ENCODE results near the gene CIDEB. TPM values are rescaled to one million over a fixed set of nuclear protein-coding genes. Genes with fewer than 3 reads are reported as not detected.

CIDEB gene
- total RNA-seq, 2 donors from 2014 or later = 19.1 to 34.0 TPM

DNA sequence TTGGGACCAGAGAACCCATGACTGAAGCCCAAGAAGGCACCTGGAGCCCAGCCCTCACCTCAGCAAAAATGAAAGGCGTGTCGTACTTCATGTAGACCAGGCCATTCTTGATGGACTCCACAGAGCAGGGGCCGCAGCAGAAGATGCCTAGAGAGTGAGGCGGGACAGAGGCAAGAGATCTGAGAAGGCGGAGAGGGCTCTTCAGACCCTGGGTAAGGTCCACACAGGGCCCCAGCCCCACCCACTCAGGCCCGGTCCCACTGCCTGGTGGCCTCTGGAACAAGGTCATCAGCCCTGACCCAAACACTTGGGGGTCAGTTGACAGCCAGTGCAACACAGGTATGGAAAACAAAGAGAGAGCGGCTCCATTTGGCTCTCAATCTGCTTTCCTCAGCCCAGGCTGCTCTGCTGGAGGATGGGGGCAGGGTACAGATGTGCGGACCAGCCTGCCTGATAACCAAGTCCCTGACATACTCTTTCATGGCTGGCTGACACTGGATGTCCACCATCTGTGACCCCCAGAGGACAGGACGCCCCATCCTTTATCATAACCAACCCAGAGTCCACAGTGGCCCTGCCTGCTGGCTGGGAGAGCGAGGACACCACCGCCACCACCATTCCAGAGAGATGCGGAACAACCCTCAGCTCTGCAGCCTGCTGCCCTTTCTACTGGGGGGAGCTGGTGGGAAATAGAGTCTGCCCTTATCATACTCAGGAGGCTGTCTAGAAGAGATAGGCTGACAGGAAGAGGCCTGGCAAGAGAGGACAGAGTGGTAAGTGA is 51.7 kb downstream of the CIDEB start:
- H3K4me3 ChIP-seq = no peak overlapping the region
- 83 to 90% methylated on average over 9 to 12 of the region's 12 CpGs for WGBS, 2 donors
- H3K9me3 ChIP-seq = no peaks in the 10 kb centered on the region
- peaks cover 15% of the 10 kb centered on the region for H3K4me1 ChIP-seq
- ATAC-seq (no peak), DNase-seq (no peak)
- intact Hi-C loops (cut with DNase I) = no loop called here
- H3K36me3 ChIP-seq (replicated peaks in 1 of 2; ENCODE audit: insufficient read depth in 1 of 2, low read depth in 2 of 2) = peaks cover 0 to 2% of the 10 kb centered on the region in 2 donors
- H3K27me3 ChIP-seq = no peaks in the 10 kb centered on the region
- H3K27ac ChIP-seq = no peak overlapping the region
- TF ChIP-seq POLR2A (IDR thresholded peaks at IDR 0.05) = no peak
- TF ChIP-seq, protein P1, sequence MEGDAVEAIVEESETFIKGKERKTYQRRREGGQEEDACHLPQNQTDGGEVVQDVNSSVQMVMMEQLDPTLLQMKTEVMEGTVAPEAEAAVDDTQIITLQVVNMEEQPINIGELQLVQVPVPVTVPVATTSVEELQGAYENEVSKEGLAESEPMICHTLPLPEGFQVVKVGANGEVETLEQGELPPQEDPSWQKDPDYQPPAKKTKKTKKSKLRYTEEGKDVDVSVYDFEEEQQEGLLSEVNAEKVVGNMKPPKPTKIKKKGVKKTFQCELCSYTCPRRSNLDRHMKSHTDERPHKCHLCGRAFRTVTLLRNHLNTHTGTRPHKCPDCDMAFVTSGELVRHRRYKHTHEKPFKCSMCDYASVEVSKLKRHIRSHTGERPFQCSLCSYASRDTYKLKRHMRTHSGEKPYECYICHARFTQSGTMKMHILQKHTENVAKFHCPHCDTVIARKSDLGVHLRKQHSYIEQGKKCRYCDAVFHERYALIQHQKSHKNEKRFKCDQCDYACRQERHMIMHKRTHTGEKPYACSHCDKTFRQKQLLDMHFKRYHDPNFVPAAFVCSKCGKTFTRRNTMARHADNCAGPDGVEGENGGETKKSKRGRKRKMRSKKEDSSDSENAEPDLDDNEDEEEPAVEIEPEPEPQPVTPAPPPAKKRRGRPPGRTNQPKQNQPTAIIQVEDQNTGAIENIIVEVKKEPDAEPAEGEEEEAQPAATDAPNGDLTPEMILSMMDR (IDR thresholded peaks at IDR 0.05) = no peak

DNA sequence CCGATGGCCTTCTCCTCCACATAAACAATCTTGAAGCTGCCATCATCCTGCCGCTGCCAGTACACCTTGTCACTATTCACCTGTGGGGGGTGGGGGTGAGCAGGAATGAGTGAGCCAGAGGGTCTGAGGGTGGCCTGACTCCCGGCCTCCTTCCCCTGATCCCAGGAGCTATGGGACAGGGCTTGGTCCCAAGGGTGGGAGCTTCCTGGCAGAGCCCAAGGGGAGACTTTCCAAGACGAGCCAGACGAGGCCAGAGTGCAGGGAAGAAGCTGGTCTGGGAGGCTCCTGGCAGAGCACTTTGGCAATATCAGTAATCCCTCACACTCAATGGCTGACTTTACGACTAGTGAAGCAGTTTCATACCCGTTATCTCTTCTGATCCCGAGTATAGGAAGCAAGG is 52.3 kb downstream of the CIDEB start:
- intact Hi-C loops (cut with DNase I) = no loop called here
- Histone ChIP-seq H3K27ac (no peak overlapping the region), H3K4me1 (peaks cover 15% of the 10 kb centered on the region), H3K4me3 (no peak overlapping the region), H3K27me3 (no peaks in the 10 kb centered on the region), H3K36me3 (replicated peaks in 1 of 2; ENCODE audit: insufficient read depth in 1 of 2, low read depth in 2 of 2) (peaks cover 0 to 2% of the 10 kb centered on the region in 2 donors), H3K9me3 (no peaks in the 10 kb centered on the region)
- TF ChIP-seq, protein P1 (IDR thresholded peaks at IDR 0.05) = no peak
- no peak for TF ChIP-seq POLR2A (IDR thresholded peaks at IDR 0.05)
- 88 to 93% methylated on average over 8 of the region's 8 CpGs for WGBS, 2 donors
- no peak for ATAC-seq
- no peak for DNase-seq

Small RNA genes lying within 50 kb of the gene (small RNA-seq; reads per million reads assigned to genes)
- gene RF00026 = not detected

Other genes with a start within 250 kb of the CIDEB start
- not detected for gene CPNE6, start 236.4 kb downstream of the CIDEB start, total RNA-seq
- 10 to 100 TPM; 20.4 to 29.8 TPM for gene PCK2, start 213.7 kb downstream of the CIDEB start, total RNA-seq
- gene DCAF11, start 193.2 kb downstream of the CIDEB start, total RNA-seq = 100 to 1,000 TPM in 1 of 2 donors, 10 to 100 TPM in 1; 77.1 to 128 TPM
- gene NRL, start 193.0 kb downstream of the CIDEB start, total RNA-seq = 1 to 10 TPM; 2.1 to 2.6 TPM
- 10 to 100 TPM in 1 of 2 donors, 1 to 10 TPM in 1; 6.3 to 12.2 TPM for gene FITM1, start 177.3 kb downstream of the CIDEB start, total RNA-seq
- 10 to 100 TPM; 78.4 to 93.7 TPM for gene PSME1, start 171.8 kb downstream of the CIDEB start, total RNA-seq
- gene EMC9, start 166.4 kb downstream of the CIDEB start, total RNA-seq = 10 to 100 TPM in 1 of 2 donors, 1 to 10 TPM in 1; 9.9 to 21.1 TPM
- 10 to 100 TPM; 29.3 to 30.4 TPM for gene PSME2, start 161.4 kb downstream of the CIDEB start, total RNA-seq
- gene RNF31, start 160.5 kb downstream of the CIDEB start, total RNA-seq = 10 to 100 TPM; 38.1 to 83.1 TPM
- 10 to 100 TPM; 12.5 to 21.5 TPM for gene IRF9, start 146.7 kb downstream of the CIDEB start, total RNA-seq
- gene REC8, start 135.9 kb downstream of the CIDEB start, total RNA-seq = 1 to 10 TPM; 7.8 to 8.9 TPM
- 10 to 100 TPM; 30.4 to 73.5 TPM for gene IPO4, start 119.2 kb downstream of the CIDEB start, total RNA-seq
- 10 to 100 TPM; 57.9 to 59.7 TPM for gene TM9SF1, start 112.5 kb downstream of the CIDEB start, total RNA-seq
- under 1 TPM in 1 of 2 donors, not detected in 1; 0.26 TPM for gene TSSK4, start 102.3 kb downstream of the CIDEB start, total RNA-seq
- gene CHMP4A, start 94.5 kb downstream of the CIDEB start, total RNA-seq = 10 to 100 TPM; 28.5 to 32.0 TPM
- 10 to 100 TPM in 1 of 2 donors, 1 to 10 TPM in 1; 2.0 to 18.9 TPM for gene MDP1, start 91.9 kb downstream of the CIDEB start, total RNA-seq
- 10 to 100 TPM; 28.7 to 77.6 TPM for gene NEDD8, start 75.6 kb downstream of the CIDEB start, total RNA-seq
- gene GMPR2, start 75.0 kb downstream of the CIDEB start, total RNA-seq = 10 to 100 TPM; 30.9 to 41.9 TPM
- 10 to 100 TPM; 28.3 to 35.3 TPM for gene TINF2, start 65.4 kb downstream of the CIDEB start, total RNA-seq
- gene TGM1, start 44.8 kb downstream of the CIDEB start, total RNA-seq = 10 to 100 TPM in 1 of 2 donors, 1 to 10 TPM in 1; 2.9 to 13.8 TPM
- gene RABGGTA, start 36.4 kb downstream of the CIDEB start, total RNA-seq = 10 to 100 TPM; 18.4 to 90.0 TPM
- gene DHRS1, start 8.2 kb downstream of the CIDEB start, total RNA-seq = 10 to 100 TPM; 18.8 to 31.4 TPM
- gene NOP9, start 8.1 kb downstream of the CIDEB start, total RNA-seq = 10 to 100 TPM; 10.6 to 12.2 TPM
- gene LTB4R2, start 2.2 kb upstream of the CIDEB start, total RNA-seq = 10 to 100 TPM; 10.9 to 31.3 TPM
- 1 to 10 TPM; 3.6 to 9.1 TPM for gene LTB4R, start 3.5 kb upstream of the CIDEB start, total RNA-seq
- gene ADCY4, start 27.1 kb upstream of the CIDEB start, total RNA-seq = 10 to 100 TPM; 10.6 to 14.8 TPM
- 1 to 10 TPM; 6.0 to 9.9 TPM for gene RIPK3, start 32.0 kb upstream of the CIDEB start, total RNA-seq
- gene NFATC4, start 60.2 kb upstream of the CIDEB start, total RNA-seq = 10 to 100 TPM; 11.9 to 19.8 TPM
- 1 to 10 TPM; 7.3 to 7.5 TPM for gene NYNRIN, start 91.0 kb upstream of the CIDEB start, total RNA-seq
- 1 to 10 TPM in 1 of 2 donors, under 1 TPM in 1; 0.33 to 4.9 TPM for gene CBLN3, start 121.7 kb upstream of the CIDEB start, total RNA-seq
- 10 to 100 TPM; 43.8 TPM for gene KHNYN, start 122.0 kb upstream of the CIDEB start, total RNA-seq
- gene SDR39U1, start 134.8 kb upstream of the CIDEB start, total RNA-seq = 10 to 100 TPM; 34.8 to 63.6 TPM
- not detected for gene CMA1, start 200.3 kb upstream of the CIDEB start, total RNA-seq

Measured in body of pancreas (tissue), 4 donors.